GM19025 (cell line): ENCODE measurements around the gene UTRN.

Experiments used
- ATAC-seq: cut with Tn5 transposase; IDR thresholded peaks from one replicate; pipeline ENCODE4 v1.9.1; 2021; ENCODE audit warnings: mild to moderate bottlenecking, low read depth, moderate library complexity; ENCODE audit not compliant: unreplicated experiment

The UTRN gene

GRCh38 chr6:144279484-144280150 lies 5.5 kb upstream of the UTRN start:
- ATAC-seq: no peak

GRCh38 chr6:144283646-144284477 lies 1.3 kb upstream of the UTRN start:
- ATAC-seq: no peak

GRCh38 chr6:144284478-144284782 lies 705 bp upstream of the UTRN start:
- no peak for ATAC-seq

GRCh38 chr6:144285548-144285797 lies 338 bp downstream of the UTRN start:
- no peak for ATAC-seq

GRCh38 chr6:144285798-144286502 lies 815 bp downstream of the UTRN start:
- ATAC-seq: peak; percentile 34

GRCh38 chr6:144286503-144287393 lies 1.6 kb downstream of the UTRN start:
- no peak for ATAC-seq

GRCh38 chr6:144289006-144289405 lies 3.9 kb downstream of the UTRN start:
- no peak for ATAC-seq

GRCh38 chr6:144292372-144292771 lies 7.2 kb downstream of the UTRN start:
- ATAC-seq: no peak

- ATAC-seq: no peak
Measured at GRCh38 chr6:144294016-144294415, 8.9 kb downstream of the UTRN start.

GRCh38 chr6:144295211-144295610 lies 10.1 kb downstream of the UTRN start:
- no peak for ATAC-seq

- ATAC-seq: no peak
Measured at GRCh38 chr6:144295981-144296767, 11.0 kb downstream of the UTRN start.

- ATAC-seq: no peak
Measured at GRCh38 chr6:144296973-144297372, 11.8 kb downstream of the UTRN start.

- no peak for ATAC-seq
Measured at GRCh38 chr6:144297511-144298100, 12.5 kb downstream of the UTRN start.

- ATAC-seq: no peak
Measured at GRCh38 chr6:144298194-144298593, 13.1 kb downstream of the UTRN start.

GRCh38 chr6:144298916-144299315 lies 13.8 kb downstream of the UTRN start:
- no peak for ATAC-seq

GRCh38 chr6:144302701-144303372 lies 17.7 kb downstream of the UTRN start:
- no peak for ATAC-seq

- no peak for ATAC-seq
Measured at GRCh38 chr6:144304223-144304848, 19.2 kb downstream of the UTRN start.

- peak; percentile 34 for ATAC-seq
Measured at GRCh38 chr6:144305567-144305966, 20.4 kb downstream of the UTRN start.

- ATAC-seq: peak; percentile 94
Measured at GRCh38 chr6:144305985-144306384, 20.9 kb downstream of the UTRN start.
